HCT116 (cell line): ENCODE data around the gene GPR108. TPM values are rescaled to one million over a fixed set of nuclear protein-coding genes. Genes with fewer than 3 reads are reported as not detected.
A peak's percentile ranks its signal among the peaks of the same experiment; 100 is the strongest.

ENCODE experiments used
- ATAC-seq: fragments of 200-7000 bp; cut with Tn5 transposase; 2 replicates; pipeline ENCODE4 v1.9.1; 2020; ENCODE audit warnings: mild to moderate bottlenecking, moderate library complexity
- BruUV-seq: library from RNA; stranded (reverse); fragments of 400-500 nt; replicated peaks from 2 replicates; lab custom pipeline; 2021; lab: Mats Ljungman, UMichigan
- CTCF ChIA-PET: fragments of 300-600 bp; sonication (Branson Sonifier 250); formaldehyde crosslinking; loops from one replicate; lab custom pipeline; 2021; ENCODE audit warnings: antibody characterized with exemption; lab: Charles Lee
- POLR2A ChIA-PET: fragments of 300-600, 350-600 bp; sonication (Branson Sonifier 250); formaldehyde crosslinking; loops from one replicate; lab custom pipeline; 2021; ENCODE audit warnings: antibody characterized with exemption; lab: Charles Lee
- RAD21 ChIA-PET, 2 experiments: fragments of 300-600 bp; sonication (Branson Sonifier 250); formaldehyde crosslinking; loops; one replicate each; lab custom pipeline; 2023; ENCODE audit warnings: low total read pairs in 2 of 2; ENCODE audit not compliant: uncharacterized antibody in 2 of 2, unreplicated experiment in 2 of 2, low non-redundant PET in 1 of 2; lab: Charles Lee
- DNase-seq: peaks from one replicate; pipeline ENCODE4 v3.0.0-alpha.2; 2010; ENCODE audit warnings: low read depth, low spot score
- H2AFZ ChIP-seq: fragments of 200-600 bp; shearing (Covaris generic), sonication (generic); 2 replicates; pipeline ENCODE4 v1.6.1; 2017; ENCODE audit warnings: low read depth, mixed run types, mixed read lengths, antibody characterized with exemption, low read length; ENCODE audit not compliant: poor library complexity, severe bottlenecking
- H3K27ac ChIP-seq: 2 replicates; pipeline ENCODE4 v1.5.1; 2012; ENCODE audit warnings: low read depth, low read length
- H3K27me3 ChIP-seq: fragments of 200-600 bp; sonication (generic); 2 replicates; pipeline ENCODE4 v1.6.1; 2016; ENCODE audit warnings: mixed run types, low read length, mixed read lengths; ENCODE audit not compliant: insufficient read depth
- H3K36me3 ChIP-seq, 2 experiments: fragments of 200-500 bp in 1 of 2; fragments of 200-600 bp in 1 of 2; sonication (Bioruptor generic) in 1 of 2; sonication (generic) in 1 of 2; 2 replicates each; pipeline versions ENCODE4 v1.5.1 to v1.6.1; 2014 to 2016; ENCODE audit warnings: low read length in 2 of 2, inconsistent platforms in 1 of 2, mixed read lengths in 1 of 2, mixed run types in 1 of 2; ENCODE audit not compliant: insufficient read depth in 2 of 2, control insufficient read depth in 1 of 2
- H3K4me1 ChIP-seq, 2 experiments: fragments of 200-600 bp in 1 of 2; sonication (generic) in 1 of 2; 2 replicates each; pipeline versions ENCODE4 v1.5.1 to v1.6.1; 2012 to 2017; ENCODE audit warnings: low read length in 2 of 2, inconsistent platforms in 1 of 2, mild to moderate bottlenecking in 1 of 2, mixed read lengths in 1 of 2, mixed run types in 1 of 2, moderate library complexity in 1 of 2; ENCODE audit not compliant: insufficient read depth in 2 of 2, control insufficient read depth in 1 of 2
- H3K4me2 ChIP-seq: fragments of 200-600 bp; sonication (generic); 2 replicates; pipeline ENCODE4 v1.6.1; 2017; ENCODE audit warnings: mixed run types, low read length, mixed read lengths
- H3K4me3 ChIP-seq, 2 experiments: fragments of 200-600 bp in 1 of 2; sonication (generic) in 1 of 2; replicated peaks in 1 of 2; 2 replicates each; pipeline ENCODE4 v1.5.1; 2011 to 2016; ENCODE audit warnings: low read length in 2 of 2, control low read depth in 1 of 2, low read depth in 1 of 2, mild to moderate bottlenecking in 1 of 2, mixed read lengths in 1 of 2, mixed run types in 1 of 2
- H3K79me2 ChIP-seq: fragments of 200-600 bp; sonication (generic); 2 replicates; pipeline ENCODE4 v1.6.1; 2017; ENCODE audit warnings: mild to moderate bottlenecking, mixed run types, low read length, moderate library complexity, mixed read lengths; ENCODE audit not compliant: insufficient read depth
- H3K9ac ChIP-seq: fragments of 200-600 bp; sonication (generic); 2 replicates; pipeline ENCODE4 v1.6.1; 2016; ENCODE audit warnings: low read length, mixed read lengths
- H3K9me2 ChIP-seq: fragments of 200-600 bp; sonication (generic), shearing (Covaris generic); 2 replicates; pipeline ENCODE4 v1.6.1; 2017; ENCODE audit warnings: mixed run types, mild to moderate bottlenecking, moderate library complexity; ENCODE audit not compliant: insufficient read depth
- H3K9me3 ChIP-seq, 2 experiments: fragments of 200-500 bp in 1 of 2; fragments of 200-600 bp in 1 of 2; sonication (Bioruptor generic) in 1 of 2; sonication (generic) in 1 of 2; 2 replicates each; pipeline ENCODE4 v1.6.1; 2014 to 2017; ENCODE audit warnings: low read length in 2 of 2, mixed read lengths in 2 of 2, inconsistent platforms in 1 of 2, low read depth in 1 of 2, mild to moderate bottlenecking in 1 of 2, mixed run types in 1 of 2, moderate library complexity in 1 of 2; ENCODE audit not compliant: control insufficient read depth in 1 of 2, insufficient read depth in 1 of 2
- H4K20me1 ChIP-seq: fragments of 200-600 bp; sonication (generic), shearing (Covaris generic); 2 replicates; pipeline ENCODE4 v1.6.1; 2017; ENCODE audit warnings: mixed run types, mild to moderate bottlenecking, moderate library complexity; ENCODE audit not compliant: insufficient read depth
- EGR1 ChIP-seq: IDR thresholded peaks from 2 replicates; pipeline ENCODE4 v1.6.1; 2012; ENCODE audit warnings: low read depth
- EZH2 ChIP-seq: fragments of 200-600 bp; sonication (generic); IDR thresholded peaks from 2 replicates; pipeline ENCODE4 v1.6.1; 2017; ENCODE audit warnings: antibody characterized with exemption, mixed run types
- RAD21 ChIP-seq: IDR thresholded peaks from 2 replicates; pipeline ENCODE4 v1.6.1; 2012; ENCODE audit warnings: low read depth, mild to moderate bottlenecking
- SRF ChIP-seq: IDR thresholded peaks from 2 replicates; pipeline ENCODE4 v1.6.1; 2012; ENCODE audit warnings: low read depth
- intact Hi-C: fragments of 100-400 bp; cut with micrococcal nuclease; formaldehyde crosslinking; loops from 2 replicates; pipeline ENCODE4 v1.10.0; 2022
- total RNA-seq: library from RNA; stranded (reverse); gene quantifications from one replicate; pipeline ENCODE4 v1.2.1, GENCODE V29; 2021; ENCODE audit not compliant: unreplicated experiment
- TF ChIP-seq, protein P1 (sequence below): IDR thresholded peaks from 2 replicates; pipeline ENCODE4 v1.6.1; 2012
- TF ChIP-seq, protein P2 (sequence below): IDR thresholded peaks from 2 replicates; pipeline ENCODE4 v1.6.1; 2011; ENCODE audit warnings: mild to moderate bottlenecking, low read length, moderate library complexity; ENCODE audit not compliant: insufficient replicate concordance; ENCODE audit errors: extremely low read depth

The GPR108 gene
- total RNA-seq, 1 experiment from 2014 or later, result 75.0 TPM

DNA sequence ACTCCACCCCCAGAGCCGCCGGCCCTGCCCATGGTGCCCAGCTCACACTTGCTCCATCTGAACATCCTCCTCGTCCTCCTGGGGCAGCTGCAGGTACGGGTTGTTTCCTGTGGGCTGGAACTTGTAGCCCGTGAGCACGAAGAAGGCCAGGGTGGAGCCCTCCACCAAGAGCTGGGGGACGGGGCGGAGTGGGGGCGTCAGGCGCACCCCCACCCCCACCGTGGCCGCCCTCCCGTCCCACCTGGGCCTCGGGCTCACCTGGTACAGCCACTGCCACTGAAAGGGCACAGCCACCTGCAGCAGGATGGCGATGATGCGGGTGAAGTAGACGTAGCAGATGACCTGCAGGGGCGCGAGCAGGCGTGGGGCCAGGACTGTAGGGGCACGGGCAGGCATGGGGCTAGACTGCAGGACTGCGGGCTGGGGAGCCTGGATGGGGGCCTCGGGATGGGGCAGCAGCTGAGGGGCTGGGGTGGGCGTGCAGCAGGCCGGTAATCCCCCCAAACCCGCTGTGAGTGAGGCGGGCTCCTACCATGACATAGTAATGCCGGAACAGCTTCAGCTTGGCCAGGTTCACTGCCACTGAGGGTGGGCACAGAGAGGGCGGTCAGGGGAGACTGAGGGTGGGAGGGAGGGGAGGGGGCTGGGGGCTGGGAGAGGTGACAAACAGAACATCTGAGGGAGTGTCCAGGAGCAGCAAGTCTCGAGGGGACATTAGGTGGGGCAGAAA lies 6.3 kb downstream of the GPR108 start:
- Histone ChIP-seq H3K79me2 (peaks cover 9% of the 10 kb centered on the region), H3K27me3 (no peaks in the 10 kb centered on the region), H3K4me1 (peaks cover 12 to 24% of the 10 kb centered on the region in 2 experiments), H3K9me3 (no peaks in the 10 kb centered on the region), H3K4me2 (peak overlapping the region; percentile 23), H3K4me3 (no peak overlapping the region), H2AFZ (no peak overlapping the region), H3K27ac (peak overlapping the region; percentile 45; the same call in 1 of the 2 replicates), H3K36me3 (no peaks in the 10 kb centered on the region; a peak in 2 of 4 replicates), H4K20me1 (no peaks in the 10 kb centered on the region), H3K9ac (no peak overlapping the region), H3K9me2 (no peaks in the 10 kb centered on the region)
- intact Hi-C loops, result no loop called here
- TF ChIP-seq SRF (no peak), RAD21 (no peak), EZH2 (no peak), EGR1 (no peak)
- TF ChIP-seq, protein P1, sequence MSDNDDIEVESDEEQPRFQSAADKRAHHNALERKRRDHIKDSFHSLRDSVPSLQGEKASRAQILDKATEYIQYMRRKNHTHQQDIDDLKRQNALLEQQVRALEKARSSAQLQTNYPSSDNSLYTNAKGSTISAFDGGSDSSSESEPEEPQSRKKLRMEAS, result no peak
- TF ChIP-seq, protein P2, sequence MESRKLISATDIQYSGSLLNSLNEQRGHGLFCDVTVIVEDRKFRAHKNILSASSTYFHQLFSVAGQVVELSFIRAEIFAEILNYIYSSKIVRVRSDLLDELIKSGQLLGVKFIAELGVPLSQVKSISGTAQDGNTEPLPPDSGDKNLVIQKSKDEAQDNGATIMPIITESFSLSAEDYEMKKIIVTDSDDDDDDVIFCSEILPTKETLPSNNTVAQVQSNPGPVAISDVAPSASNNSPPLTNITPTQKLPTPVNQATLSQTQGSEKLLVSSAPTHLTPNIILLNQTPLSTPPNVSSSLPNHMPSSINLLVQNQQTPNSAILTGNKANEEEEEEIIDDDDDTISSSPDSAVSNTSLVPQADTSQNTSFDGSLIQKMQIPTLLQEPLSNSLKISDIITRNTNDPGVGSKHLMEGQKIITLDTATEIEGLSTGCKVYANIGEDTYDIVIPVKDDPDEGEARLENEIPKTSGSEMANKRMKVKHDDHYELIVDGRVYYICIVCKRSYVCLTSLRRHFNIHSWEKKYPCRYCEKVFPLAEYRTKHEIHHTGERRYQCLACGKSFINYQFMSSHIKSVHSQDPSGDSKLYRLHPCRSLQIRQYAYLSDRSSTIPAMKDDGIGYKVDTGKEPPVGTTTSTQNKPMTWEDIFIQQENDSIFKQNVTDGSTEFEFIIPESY, result no peak
- DNase-seq, result no peak
- POLR2A ChIA-PET, result interaction anchor here (0.6 kb wide), 2 partner anchors 37 to 128 kb away, joined by 4 to 5 read pairs; no protein-coding TSS in a partner anchor
- RAD21 ChIA-PET, result interaction anchor here in 1 of 2 experiments (0.7 kb wide), 1 partner anchor 182 kb away, joined by 7 read pairs; no protein-coding TSS in a partner anchor
- BruUV-seq, result no TSS peak
- peak; percentile 37 for ATAC-seq
- CTCF ChIA-PET, result no interaction called here
